Uterus (tissue), 4 donors: Measurements from ENCODE around the gene DNAJC16. TPM values are rescaled to one million over a fixed set of nuclear protein-coding genes. Genes with fewer than 3 reads are reported as not detected.
"Not testable (repeated sequence)": the region's sequence is repeated elsewhere in the genome, so short reads cannot be mapped to it uniquely, and the experiment has no call there.

Source experiments
- DNase-seq, 2 donors: peaks; one replicate each; pipeline ENCODE4 v3.0.0-alpha.2; 2019 to 2020
- H3K27ac ChIP-seq, 2 donors: fragments of 200-600 bp; sonication (generic); 1 replicate in 1 of 2; 2 replicates in 1 of 2; pipeline ENCODE4 v1.5.1; 2016 to 2018
- H3K27me3 ChIP-seq, 2 donors: fragments of 200-600 bp; sonication (generic); one replicate each; pipeline ENCODE4 v1.5.1; 2018 to 2019; ENCODE audit warnings: control low read depth in 1 of 2
- H3K36me3 ChIP-seq, 2 donors: fragments of 200-600 bp; sonication (generic); one replicate each; pipeline ENCODE4 v1.5.1; 2019; ENCODE audit warnings: control low read depth in 1 of 2
- H3K4me1 ChIP-seq, 2 donors: fragments of 200-600 bp; sonication (generic); one replicate each; pipeline ENCODE4 v1.5.1; 2018 to 2019; ENCODE audit warnings: control low read depth in 1 of 2
- H3K4me3 ChIP-seq, 2 donors: fragments of 200-600 bp; sonication (generic); 1 replicate in 1 of 2; 2 replicates in 1 of 2; pipeline ENCODE4 v1.5.1; 2018 to 2019; ENCODE audit warnings: mild to moderate bottlenecking in 1 of 2
- H3K9me3 ChIP-seq, 2 donors: fragments of 200-600 bp; sonication (generic); one replicate each; pipeline ENCODE4 v1.5.1; 2019; ENCODE audit warnings: control low read depth in 1 of 2
- POLR2A ChIP-seq, 2 donors: fragments of 450-650 bp; IDR thresholded peaks; one replicate each; pipeline ENCODE4 v1.6.1; 2016; ENCODE audit warnings: antibody characterized with exemption in 2 of 2, mild to moderate bottlenecking in 1 of 2, moderate library complexity in 1 of 2
- intact Hi-C: fragments of 100-400 bp; cut with DNase I; formaldehyde crosslinking; loops from one replicate; pipeline ENCODE4 v1.15.1; 2023; ENCODE audit warnings: low total_unique reads
- total RNA-seq, 4 donors: library from RNA; depleted of rRNA in 3 of 4; stranded (reverse); fragments of >200 nt in 3 of 4; gene quantifications; one replicate each; pipeline versions ENCODE4 v1.1.0 to v1.2.4, GENCODE V29; 2014 to 2023
- TF ChIP-seq, protein P1 (sequence below), 4 experiments: fragments of 200-600 bp in 2 of 4; fragments of 450-650 bp in 2 of 4; sonication (generic) in 2 of 4; IDR thresholded peaks; one replicate each; pipeline ENCODE4 v1.5.1; 2016 to 2019; ENCODE audit warnings: antibody characterized with exemption in 4 of 4, mild to moderate bottlenecking in 2 of 4, moderate library complexity in 1 of 4
- donor health status: DM: yes; HTN: yes; CAD: no.

Gene DNAJC16
- total RNA-seq, 4 donors from 2014 or later: 8.8 to 32.4 (median 27.5) TPM

DNA sequence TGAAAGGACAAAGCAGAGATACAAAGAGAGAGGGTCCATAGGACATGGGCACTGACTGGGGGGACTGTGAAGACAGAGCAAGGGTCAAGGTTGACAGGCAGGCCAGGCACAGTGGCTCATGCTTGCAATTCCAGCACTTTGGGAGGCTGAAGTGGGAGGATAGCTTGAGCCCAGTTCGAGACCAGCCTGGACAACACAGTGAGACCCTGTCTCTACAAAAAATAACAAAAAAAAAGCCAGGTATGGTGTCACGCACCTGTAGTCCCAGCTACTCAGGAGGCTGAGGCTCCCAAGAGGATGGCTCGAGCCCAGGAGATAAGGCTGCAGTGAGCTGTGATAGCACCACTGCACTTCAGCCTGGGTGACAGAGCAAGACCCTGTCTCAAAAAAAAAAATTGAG is 7.0 kb upstream of the DNAJC16 start:
- Histone ChIP-seq H3K27me3 (no peaks in the 10 kb centered on the region), H3K27ac (no peak overlapping the region), H3K4me1 (no peaks in the 10 kb centered on the region), H3K9me3 (no peaks in the 10 kb centered on the region), H3K36me3 (no peaks in the 10 kb centered on the region), H3K4me3 (no peak overlapping the region)
- intact Hi-C loops: no loop called here
- DNase-seq: no peak
- TF ChIP-seq POLR2A (IDR thresholded peaks at IDR 0.05): no peak
- TF ChIP-seq, protein P1, sequence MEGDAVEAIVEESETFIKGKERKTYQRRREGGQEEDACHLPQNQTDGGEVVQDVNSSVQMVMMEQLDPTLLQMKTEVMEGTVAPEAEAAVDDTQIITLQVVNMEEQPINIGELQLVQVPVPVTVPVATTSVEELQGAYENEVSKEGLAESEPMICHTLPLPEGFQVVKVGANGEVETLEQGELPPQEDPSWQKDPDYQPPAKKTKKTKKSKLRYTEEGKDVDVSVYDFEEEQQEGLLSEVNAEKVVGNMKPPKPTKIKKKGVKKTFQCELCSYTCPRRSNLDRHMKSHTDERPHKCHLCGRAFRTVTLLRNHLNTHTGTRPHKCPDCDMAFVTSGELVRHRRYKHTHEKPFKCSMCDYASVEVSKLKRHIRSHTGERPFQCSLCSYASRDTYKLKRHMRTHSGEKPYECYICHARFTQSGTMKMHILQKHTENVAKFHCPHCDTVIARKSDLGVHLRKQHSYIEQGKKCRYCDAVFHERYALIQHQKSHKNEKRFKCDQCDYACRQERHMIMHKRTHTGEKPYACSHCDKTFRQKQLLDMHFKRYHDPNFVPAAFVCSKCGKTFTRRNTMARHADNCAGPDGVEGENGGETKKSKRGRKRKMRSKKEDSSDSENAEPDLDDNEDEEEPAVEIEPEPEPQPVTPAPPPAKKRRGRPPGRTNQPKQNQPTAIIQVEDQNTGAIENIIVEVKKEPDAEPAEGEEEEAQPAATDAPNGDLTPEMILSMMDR (IDR thresholded peaks at IDR 0.05): no peak

DNA sequence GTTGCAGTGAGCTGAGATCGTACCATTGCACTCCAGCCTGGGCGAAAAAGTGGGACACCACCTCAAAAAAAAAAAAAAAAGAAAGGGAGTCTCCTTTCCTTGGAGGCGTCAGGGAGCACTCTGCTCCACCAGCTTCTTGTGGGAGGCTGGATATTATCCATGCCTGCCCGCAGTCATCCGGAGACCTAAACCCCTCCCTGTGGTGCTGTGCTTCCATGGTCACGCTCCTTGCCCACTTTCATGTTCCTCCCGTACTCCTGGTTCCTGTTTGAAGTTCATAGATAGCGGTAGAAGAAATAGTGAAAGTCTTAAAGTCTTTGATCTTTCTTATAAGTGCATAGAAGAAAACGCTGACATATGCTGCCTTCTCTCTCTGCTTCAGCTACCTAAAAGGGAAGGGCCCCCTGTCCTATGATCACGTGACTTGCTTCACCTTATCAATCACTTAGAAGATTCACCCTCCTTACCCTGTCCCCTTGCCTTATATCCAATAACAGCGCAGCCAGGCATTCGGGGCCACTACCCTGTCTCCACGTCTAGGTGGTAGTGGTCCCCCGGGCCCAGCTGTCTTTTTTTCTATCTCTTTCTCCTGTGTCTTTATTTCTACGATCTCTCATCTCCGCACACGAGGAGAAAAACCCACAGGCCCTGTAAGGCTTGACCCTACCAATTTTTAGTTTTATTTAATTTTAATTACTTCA is 5.3 kb upstream of the DNAJC16 start:
- H3K27ac ChIP-seq, H3K4me3 ChIP-seq, intact Hi-C loops, H3K27me3 ChIP-seq, H3K9me3 ChIP-seq, DNase-seq, H3K4me1 ChIP-seq, H3K36me3 ChIP-seq: not testable (repeated sequence)

DNA sequence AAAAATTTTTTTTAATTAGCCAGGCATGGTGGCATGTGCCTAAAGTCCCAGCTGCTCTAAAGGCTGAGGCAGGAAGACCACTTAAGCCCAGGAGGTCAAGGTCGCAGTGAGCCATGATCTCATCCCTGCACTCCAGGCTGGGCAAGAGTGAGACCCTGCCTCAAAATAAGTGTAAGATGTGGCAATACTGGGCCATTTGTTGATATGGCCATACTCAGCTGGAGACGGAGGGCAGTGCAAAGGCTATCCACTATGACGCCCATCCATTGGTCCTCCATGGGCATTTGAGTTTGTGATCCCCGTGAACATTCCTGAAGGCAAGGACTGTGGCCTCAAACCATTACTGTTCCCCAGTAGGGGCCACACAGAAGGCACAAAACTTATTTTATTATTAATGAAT is 4.1 kb upstream of the DNAJC16 start:
- Histone ChIP-seq H3K27ac (no peak overlapping the region), H3K36me3 (no peaks in the 10 kb centered on the region), H3K27me3 (no peaks in the 10 kb centered on the region), H3K4me3 (no peak overlapping the region), H3K9me3 (no peaks in the 10 kb centered on the region), H3K4me1 (peaks cover 1 to 3% of the 10 kb centered on the region in 2 donors)
- TF ChIP-seq POLR2A (IDR thresholded peaks at IDR 0.05): no peak
- TF ChIP-seq, protein P1 (IDR thresholded peaks at IDR 0.05): no peak
- intact Hi-C loops: no loop called here
- DNase-seq: no peak

DNA sequence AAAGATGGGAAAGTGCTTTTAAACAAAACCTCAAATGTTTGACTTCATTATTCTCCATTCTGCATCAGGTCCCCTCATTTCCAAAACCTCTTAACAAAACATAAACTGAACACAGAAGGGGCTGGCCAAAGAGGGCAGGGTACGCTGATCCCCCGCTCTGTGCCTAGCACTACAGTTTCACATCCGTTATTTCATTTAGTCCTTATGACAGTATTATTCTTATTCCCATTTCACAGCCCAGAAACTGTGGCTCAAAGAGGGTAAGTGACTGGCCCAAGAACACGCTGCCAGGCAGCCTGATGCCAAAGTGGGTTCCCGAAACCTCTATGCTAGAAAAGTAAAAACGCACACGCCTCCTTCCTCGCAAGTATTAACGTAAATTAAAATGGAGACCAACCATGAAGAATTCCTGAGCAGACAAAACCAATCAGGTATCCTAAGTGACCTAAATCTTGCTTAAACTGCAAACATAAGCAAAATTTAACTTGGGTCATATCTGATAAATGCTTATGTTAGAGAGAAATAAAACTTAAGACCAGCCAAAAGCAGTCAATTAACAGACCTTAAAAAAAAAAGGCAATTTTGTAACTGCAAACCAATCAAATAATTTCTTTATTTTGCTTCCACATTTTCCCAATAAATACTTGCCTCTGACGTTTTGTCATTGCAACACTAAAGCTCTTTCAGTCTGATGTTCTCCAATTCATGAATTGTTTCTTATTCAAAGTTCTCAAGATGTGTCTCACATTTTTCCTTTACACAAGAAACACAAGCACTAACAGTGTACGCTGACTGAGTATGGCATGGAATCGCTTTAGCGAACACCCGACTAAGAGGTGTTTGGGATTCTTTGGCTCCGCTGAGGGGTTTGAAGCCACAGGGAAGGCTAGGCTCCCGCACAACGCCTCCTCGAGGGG is 3.3 kb upstream of the DNAJC16 start:
- peak in 1 of 2 donors; percentile 20 for DNase-seq
- no peaks in the 10 kb centered on the region for H3K27me3 ChIP-seq
- H3K36me3 ChIP-seq: no peaks in the 10 kb centered on the region
- peak overlapping the region; percentile 98 to 99 for H3K27ac ChIP-seq
- H3K9me3 ChIP-seq: no peaks in the 10 kb centered on the region
- H3K4me1 ChIP-seq: peaks cover 7% of the 10 kb centered on the region in 2 donors
- intact Hi-C loops: no loop called here
- H3K4me3 ChIP-seq: peak overlapping the region; percentile 79 to 89
- TF ChIP-seq, protein P1 (IDR thresholded peaks at IDR 0.05): no peak
- TF ChIP-seq POLR2A (IDR thresholded peaks at IDR 0.05): no peak

DNA sequence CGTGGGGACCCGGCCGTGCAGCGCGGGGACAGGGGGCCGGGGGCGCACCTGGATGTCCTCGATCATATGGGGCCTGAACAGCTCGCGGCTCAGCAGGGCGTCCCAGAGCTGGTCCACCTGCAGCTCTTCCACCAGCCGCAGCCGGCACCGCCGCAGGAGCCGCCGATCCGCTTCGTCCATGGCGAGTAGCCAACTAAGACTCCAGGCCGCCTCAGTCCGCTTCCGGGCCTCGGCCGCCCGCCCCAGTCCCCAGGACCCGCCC is 2.7 kb upstream of the DNAJC16 start, which contains the start of gene CASP9:
Gene CASP9, minus strand, starts transcription at position 195 of the 262 bp plus-strand sequence. Its CDS starts 15 bp downstream, at position 180.
- peaks cover 7% of the 10 kb centered on the region in 2 donors for H3K4me1 ChIP-seq
- intact Hi-C loops: no loop called here
- TF ChIP-seq, protein P1 (IDR thresholded peaks at IDR 0.05): no peak
- peak in 1 of 2 donors; percentile 45 for TF ChIP-seq POLR2A (IDR thresholded peaks at IDR 0.05)
- peak within 1 kb of the TSS; percentile 79 to 99 for H3K4me3 ChIP-seq
- no peaks in the 10 kb centered on the region for H3K27me3 ChIP-seq
- no peaks in the 10 kb centered on the region for H3K36me3 ChIP-seq
- peak within 1 kb of the TSS; percentile 98 to 99 for H3K27ac ChIP-seq
- no peak for DNase-seq
- H3K9me3 ChIP-seq: no peaks in the 10 kb centered on the region
